ENCODE results near the gene ZNF688. TPM values are rescaled to one million over a fixed set of nuclear protein-coding genes. Genes with fewer than 3 reads are reported as not detected.

Gene ZNF688
- total and polyA plus RNA-seq, 9 of the 15 experiments (the other 6 are each of a cell fraction or from before 2014, with no cell fraction given) = 0.48 to 12.9 (median 4.5) TPM

- TF ChIP-seq, protein P1, sequence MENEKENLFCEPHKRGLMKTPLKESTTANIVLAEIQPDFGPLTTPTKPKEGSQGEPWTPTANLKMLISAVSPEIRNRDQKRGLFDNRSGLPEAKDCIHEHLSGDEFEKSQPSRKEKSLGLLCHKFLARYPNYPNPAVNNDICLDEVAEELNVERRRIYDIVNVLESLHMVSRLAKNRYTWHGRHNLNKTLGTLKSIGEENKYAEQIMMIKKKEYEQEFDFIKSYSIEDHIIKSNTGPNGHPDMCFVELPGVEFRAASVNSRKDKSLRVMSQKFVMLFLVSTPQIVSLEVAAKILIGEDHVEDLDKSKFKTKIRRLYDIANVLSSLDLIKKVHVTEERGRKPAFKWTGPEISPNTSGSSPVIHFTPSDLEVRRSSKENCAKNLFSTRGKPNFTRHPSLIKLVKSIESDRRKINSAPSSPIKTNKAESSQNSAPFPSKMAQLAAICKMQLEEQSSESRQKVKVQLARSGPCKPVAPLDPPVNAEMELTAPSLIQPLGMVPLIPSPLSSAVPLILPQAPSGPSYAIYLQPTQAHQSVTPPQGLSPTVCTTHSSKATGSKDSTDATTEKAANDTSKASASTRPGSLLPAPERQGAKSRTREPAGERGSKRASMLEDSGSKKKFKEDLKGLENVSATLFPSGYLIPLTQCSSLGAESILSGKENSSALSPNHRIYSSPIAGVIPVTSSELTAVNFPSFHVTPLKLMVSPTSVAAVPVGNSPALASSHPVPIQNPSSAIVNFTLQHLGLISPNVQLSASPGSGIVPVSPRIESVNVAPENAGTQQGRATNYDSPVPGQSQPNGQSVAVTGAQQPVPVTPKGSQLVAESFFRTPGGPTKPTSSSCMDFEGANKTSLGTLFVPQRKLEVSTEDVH (IDR thresholded peaks at IDR 0.05; ENCODE audit: low read depth, partially characterized antibody) = peak; percentile 83
- 0 out of 4 replicates have a peak, but pooled peaks of 1 of the 2 experiments have one; percentile 21 for TF ChIP-seq TBL1XR1 (IDR thresholded peaks at IDR 0.05; ENCODE audit: low read length in 2 of 2)
These were observed 14.1 kb upstream of the ZNF688 start, which contains the start of gene ZNF785 (continued) for GRCh38 chr16:30585400-30586191.

DNA sequence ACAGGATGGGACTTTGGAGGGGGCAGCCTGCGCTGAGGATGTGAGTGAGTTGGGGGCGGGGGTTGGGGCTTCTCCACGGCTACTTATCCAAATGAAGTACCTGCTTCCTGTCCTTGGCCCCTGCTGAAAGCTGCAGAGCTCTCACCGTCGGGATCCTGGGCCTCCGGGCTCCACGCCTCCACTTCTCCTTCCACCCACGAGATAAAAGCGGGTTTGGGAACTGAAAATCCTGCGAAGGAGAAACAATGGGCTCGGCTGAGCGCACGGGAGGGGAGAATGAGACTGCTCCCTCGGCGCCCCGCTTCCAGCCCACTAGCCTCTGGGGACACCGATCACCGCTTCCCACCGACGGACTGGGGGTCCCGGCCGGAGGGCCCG lies 13.5 kb upstream of the ZNF688 start:
- WGBS (ENCODE audit: insufficient coverage, low coverage, missing lambda C conversion rate) = 0% methylated on average over 22 of the region's 23 CpGs
- no peaks in the 10 kb centered on the region for H3K9me1 ChIP-seq (ENCODE audit: control insufficient read depth, insufficient read depth, low read length)
- no peak for FAIRE-seq
- in situ Hi-C loops (cut with MboI) = no loop called here
- H3K4me1 ChIP-seq (replicated peaks in 1 of 2; ENCODE audit: control insufficient read depth in 2 of 2, insufficient read depth in 2 of 2, low read length in 2 of 2) = peaks cover 9 to 40% of the 10 kb centered on the region in 2 experiments; a peak in 4 of 5 replicates
- ChIA-PET POLR2A (interaction anchor here (0.6 to 4.2 kb wide), 11 partner anchors 9 to 227 kb away, joined by 3 to 28 read pairs (median 5); partner anchors contain the start of genes DCTPP1, ZNF688 and ZNF689), CTCF (ENCODE audit: low intra/inter-chr PET ratio) (interaction anchor here (1.1 kb wide), 1 partner anchor 50 kb away, joined by 6 read pairs; no protein-coding TSS in a partner anchor)
- H3K9me3 ChIP-seq (replicated peaks; ENCODE audit: control insufficient read depth, insufficient read depth, low read depth, low read length) = no peaks in the 10 kb centered on the region
- DNase-seq (ENCODE audit: extremely low read depth in 1 of 4, low spot score in 3 of 4) = peak in 3 of 4 experiments; percentile 31 to 56 (median 36)
- peaks cover 48% of the 10 kb centered on the region for H3K36me3 ChIP-seq (ENCODE audit: control insufficient read depth, insufficient read depth, low read length)
- intact Hi-C loops (cut with micrococcal nuclease) = loop anchor here (1.0 kb wide), 1 partner anchor 27 kb away; the partner anchor contains the start of gene ZNF764
- peak; percentile 36 for ATAC-seq
- H3K9ac ChIP-seq (ENCODE audit: insufficient read depth in 1 of 2, low read depth in 2 of 2, low read length in 2 of 2) = peak overlapping the region; percentile 98 to 99
- H3K27ac ChIP-seq (ENCODE audit: extremely low read depth, low read depth, low read length) = peak overlapping the region; percentile 99
- H2AFZ ChIP-seq (ENCODE audit: low read depth, low read length) = peak overlapping the region; percentile 95
- no TSS peak for BruUV-seq (replicated peaks)
- peak overlapping the region; percentile 61 for H3K4me3 ChIP-seq
- H3K4me2 ChIP-seq (ENCODE audit: insufficient read depth, low read length) = peak overlapping the region; percentile 93
- H3K27me3 ChIP-seq (ENCODE audit: control insufficient read depth in 2 of 2, insufficient read depth in 2 of 2, low read length in 2 of 2) = no peaks in the 10 kb centered on the region
- H3K79me2 ChIP-seq (ENCODE audit: control insufficient read depth, insufficient read depth, low read length) = peaks cover 65% of the 10 kb centered on the region
- H4K20me1 ChIP-seq (replicated peaks; ENCODE audit: control insufficient read depth, insufficient read depth, low read length) = no peaks in the 10 kb centered on the region
- TF ChIP-seq SPI1 (IDR thresholded peaks at IDR 0.05; ENCODE audit: borderline replicate concordance, low read depth, low read length) (0 out of 2 replicates have a peak, but pooled peaks have one; percentile 28), ZNF232 (CRISPR knock-in tag; IDR thresholded peaks at IDR 0.05) (no peak), ZNF668 (CRISPR knock-in tag; IDR thresholded peaks at IDR 0.05) (no peak), RB1 (IDR thresholded peaks at IDR 0.05; ENCODE audit: low read depth) (no peak), ZNF311 (CRISPR knock-in tag; IDR thresholded peaks at IDR 0.05) (no peak), ZNF224 (CRISPR knock-in tag; IDR thresholded peaks at IDR 0.05) (no peak), FOXJ2 (tag; IDR thresholded peaks at IDR 0.05) (peak; percentile 70), TBP (optimal IDR thresholded peaks at IDR 0.05; ENCODE audit: low read depth, low read length) (peak; percentile 28), ZNF175 (CRISPR knock-in tag; IDR thresholded peaks at IDR 0.05; ENCODE audit: low read depth) (no peak), NCOR1 (IDR thresholded peaks at IDR 0.05) (no peak), COPS2 (conservative IDR thresholded peaks at IDR 0.05) (no peak)
- TF ChIP-seq, protein P2, sequence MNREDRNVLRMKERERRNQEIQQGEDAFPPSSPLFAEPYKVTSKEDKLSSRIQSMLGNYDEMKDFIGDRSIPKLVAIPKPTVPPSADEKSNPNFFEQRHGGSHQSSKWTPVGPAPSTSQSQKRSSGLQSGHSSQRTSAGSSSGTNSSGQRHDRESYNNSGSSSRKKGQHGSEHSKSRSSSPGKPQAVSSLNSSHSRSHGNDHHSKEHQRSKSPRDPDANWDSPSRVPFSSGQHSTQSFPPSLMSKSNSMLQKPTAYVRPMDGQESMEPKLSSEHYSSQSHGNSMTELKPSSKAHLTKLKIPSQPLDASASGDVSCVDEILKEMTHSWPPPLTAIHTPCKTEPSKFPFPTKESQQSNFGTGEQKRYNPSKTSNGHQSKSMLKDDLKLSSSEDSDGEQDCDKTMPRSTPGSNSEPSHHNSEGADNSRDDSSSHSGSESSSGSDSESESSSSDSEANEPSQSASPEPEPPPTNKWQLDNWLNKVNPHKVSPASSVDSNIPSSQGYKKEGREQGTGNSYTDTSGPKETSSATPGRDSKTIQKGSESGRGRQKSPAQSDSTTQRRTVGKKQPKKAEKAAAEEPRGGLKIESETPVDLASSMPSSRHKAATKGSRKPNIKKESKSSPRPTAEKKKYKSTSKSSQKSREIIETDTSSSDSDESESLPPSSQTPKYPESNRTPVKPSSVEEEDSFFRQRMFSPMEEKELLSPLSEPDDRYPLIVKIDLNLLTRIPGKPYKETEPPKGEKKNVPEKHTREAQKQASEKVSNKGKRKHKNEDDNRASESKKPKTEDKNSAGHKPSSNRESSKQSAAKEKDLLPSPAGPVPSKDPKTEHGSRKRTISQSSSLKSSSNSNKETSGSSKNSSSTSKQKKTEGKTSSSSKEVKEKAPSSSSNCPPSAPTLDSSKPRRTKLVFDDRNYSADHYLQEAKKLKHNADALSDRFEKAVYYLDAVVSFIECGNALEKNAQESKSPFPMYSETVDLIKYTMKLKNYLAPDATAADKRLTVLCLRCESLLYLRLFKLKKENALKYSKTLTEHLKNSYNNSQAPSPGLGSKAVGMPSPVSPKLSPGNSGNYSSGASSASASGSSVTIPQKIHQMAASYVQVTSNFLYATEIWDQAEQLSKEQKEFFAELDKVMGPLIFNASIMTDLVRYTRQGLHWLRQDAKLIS (CRISPR knock-in tag; IDR thresholded peaks at IDR 0.05) = 0 out of 2 replicates have a peak, but pooled peaks have one; percentile 64
